ENCODE measurements around the gene RPAP2.
"Not testable (repeated sequence)": the region's sequence is repeated elsewhere in the genome, so short reads cannot be mapped to it uniquely, and the experiment has no call there.

The RPAP2 gene

GRCh38 chr1:92376345-92376744 lies 77.5 kb downstream of the RPAP2 start:
- no peak for DNase-seq (ENCODE audit: low read depth)

GRCh38 chr1:92377991-92378390 lies 79.1 kb downstream of the RPAP2 start:
- DNase-seq (ENCODE audit: low read depth), result not testable (repeated sequence)

- no peak for DNase-seq (ENCODE audit: low read depth)
Observed at GRCh38 chr1:92380867-92381266, 82.0 kb downstream of the RPAP2 start.

DNA sequence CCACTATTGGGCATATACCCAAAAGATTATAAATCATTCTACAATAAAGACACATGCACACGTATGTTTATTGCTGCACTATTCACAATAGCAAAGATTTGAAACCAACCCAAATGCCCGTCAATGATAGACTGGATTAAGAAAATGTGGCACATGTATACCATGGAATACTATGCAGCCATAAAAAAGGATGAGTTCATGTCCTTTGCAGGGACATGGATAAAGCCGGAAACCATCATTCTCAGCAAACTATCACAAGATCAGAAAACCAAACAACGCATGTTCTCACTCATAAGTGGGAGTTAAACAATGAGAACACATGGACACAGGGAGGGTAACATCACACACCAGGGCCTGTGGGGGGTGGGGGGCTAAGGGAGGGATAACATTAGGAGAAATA lies 95.1 kb downstream of the RPAP2 start:
- DNase-seq (ENCODE audit: low read depth), result not testable (repeated sequence)

DNA sequence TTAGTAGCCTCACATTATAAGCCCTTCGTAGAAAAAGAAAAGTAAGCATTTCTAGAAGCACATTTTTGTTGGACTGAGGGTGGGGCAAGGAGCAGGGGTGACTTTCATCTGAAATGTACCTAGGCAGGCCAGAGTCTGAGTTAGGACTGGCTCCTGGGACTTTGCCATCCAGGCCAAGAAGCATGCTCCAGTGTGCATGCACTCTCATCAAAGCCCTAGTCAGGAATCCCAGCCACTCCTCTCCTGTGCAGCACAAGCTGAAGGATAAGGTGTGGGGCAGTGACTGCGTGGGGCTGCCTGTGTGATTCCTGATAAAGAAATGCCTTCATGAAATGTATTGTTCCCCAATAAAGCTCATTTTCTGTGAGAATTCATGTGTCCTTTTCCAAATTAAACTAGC lies 99.7 kb downstream of the RPAP2 start:
- DNase-seq (ENCODE audit: low read depth), result no peak

GRCh38 chr1:92399076-92399475 lies 100.2 kb downstream of the RPAP2 start:
- DNase-seq (ENCODE audit: low read depth), result no peak

- no peak for DNase-seq (ENCODE audit: low read depth)
Observed at GRCh38 chr1:92404661-92405060, 105.8 kb downstream of the RPAP2 start.

DNA sequence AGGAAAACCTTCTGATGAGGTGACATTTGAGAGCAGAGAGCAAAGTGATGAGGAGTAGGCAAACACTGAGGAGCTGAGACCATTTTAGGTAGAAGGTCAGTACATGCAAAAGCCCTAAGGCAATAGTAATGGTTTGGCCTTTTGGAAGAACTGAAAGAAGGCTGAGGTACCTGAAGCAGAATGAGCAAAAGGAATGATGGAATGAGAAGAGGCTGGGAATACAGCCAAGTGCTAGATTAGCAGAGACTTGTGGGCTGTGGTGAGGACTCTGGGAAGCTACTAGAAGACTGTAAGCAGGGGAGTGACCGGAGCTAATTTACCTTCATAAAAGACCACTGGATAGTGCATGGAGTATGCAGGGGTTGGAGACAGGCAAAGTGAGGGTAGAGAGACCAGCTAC lies 110.0 kb downstream of the RPAP2 start:
- DNase-seq (ENCODE audit: low read depth), result no peak

GRCh38 chr1:92409946-92410549 lies 111.2 kb downstream of the RPAP2 start:
- DNase-seq (ENCODE audit: low read depth), result no peak

- peak; percentile 7 for DNase-seq (ENCODE audit: low read depth)
Observed at GRCh38 chr1:92410706-92411105, 111.8 kb downstream of the RPAP2 start.

DNA sequence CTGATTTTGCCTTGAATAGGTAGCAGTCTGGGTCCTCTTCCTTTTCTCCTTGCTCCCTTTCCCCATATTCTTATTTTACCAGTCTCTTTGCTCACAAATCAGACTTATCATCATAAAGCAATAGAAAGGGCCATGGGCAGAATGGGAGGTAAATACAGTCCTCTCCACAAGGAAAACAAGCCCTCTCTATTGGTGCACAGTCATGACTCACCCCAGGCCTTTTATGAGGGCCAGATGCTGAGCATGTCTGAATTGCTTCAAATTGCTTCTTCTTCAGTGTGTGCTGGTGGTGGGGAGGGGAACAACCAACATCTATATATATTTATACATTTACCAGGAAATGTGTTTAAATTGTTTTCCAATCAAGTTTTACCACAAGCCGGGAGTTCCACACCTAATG lies 112.7 kb downstream of the RPAP2 start:
- DNase-seq (ENCODE audit: low read depth), result no peak

DNA sequence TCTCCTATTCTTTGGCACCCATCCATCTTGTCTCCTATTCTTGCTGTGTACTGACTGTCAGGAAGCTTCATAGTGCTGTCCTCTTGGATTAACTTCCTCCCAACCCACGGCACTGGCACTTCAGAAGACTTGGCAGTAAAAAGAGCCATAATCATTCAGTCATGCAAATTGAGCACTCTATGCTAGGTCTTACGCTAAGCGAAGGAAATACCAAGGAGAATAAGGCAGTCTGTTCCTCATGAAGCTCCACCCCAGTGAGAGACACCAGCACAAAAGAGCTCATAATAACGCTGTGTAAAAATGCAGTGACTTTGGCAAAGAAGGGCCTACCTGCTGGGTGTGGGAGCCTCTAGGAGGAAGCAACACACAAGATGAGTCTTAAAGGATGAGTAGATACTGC lies 120.8 kb downstream of the RPAP2 start:
- DNase-seq (ENCODE audit: low read depth), result no peak

- DNase-seq (ENCODE audit: low read depth), result no peak
Observed at GRCh38 chr1:92424381-92424780, 125.5 kb downstream of the RPAP2 start.

- DNase-seq (ENCODE audit: low read depth), result no peak
Observed at GRCh38 chr1:92425617-92426016, 126.8 kb downstream of the RPAP2 start.

DNA sequence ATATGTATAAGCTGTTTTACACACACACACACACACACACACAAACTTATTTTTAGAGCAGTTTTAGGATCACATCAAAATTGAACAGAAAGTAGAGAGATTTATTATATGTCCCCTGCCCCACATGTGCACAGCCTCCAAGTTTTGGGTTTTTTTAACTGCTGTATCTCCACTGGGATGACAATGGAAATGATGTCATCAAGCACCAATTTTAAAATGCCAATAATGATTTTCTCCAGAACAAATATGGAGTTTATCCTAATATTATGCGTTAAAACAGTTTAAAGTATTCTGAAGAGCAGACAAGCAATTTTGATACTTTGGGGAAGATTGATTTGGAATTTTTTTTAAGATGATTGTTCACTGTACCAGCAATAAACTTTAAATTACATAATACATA lies 131.2 kb downstream of the RPAP2 start:
- DNase-seq (ENCODE audit: low read depth), result no peak

DNA sequence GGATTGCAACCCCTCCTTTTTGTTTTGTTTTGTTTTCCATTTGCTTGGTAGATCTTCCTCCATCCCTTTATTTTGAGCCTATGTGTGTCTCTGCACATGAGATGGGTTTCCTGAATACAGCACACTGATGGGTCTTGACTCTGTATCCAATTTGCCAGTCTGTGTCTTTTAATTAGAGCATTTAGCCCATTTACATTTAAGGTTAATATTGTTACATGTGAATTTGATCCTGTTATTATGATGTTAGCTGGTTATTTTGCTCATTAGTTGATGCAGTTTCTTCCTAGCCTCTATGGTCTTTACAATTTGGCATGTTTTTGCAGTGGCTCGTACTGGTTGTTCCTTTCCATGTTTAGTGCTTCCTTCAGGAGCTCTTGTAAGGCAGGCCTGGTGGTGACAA lies 135.7 kb downstream of the RPAP2 start:
- DNase-seq (ENCODE audit: low read depth), result not testable (repeated sequence)

DNA sequence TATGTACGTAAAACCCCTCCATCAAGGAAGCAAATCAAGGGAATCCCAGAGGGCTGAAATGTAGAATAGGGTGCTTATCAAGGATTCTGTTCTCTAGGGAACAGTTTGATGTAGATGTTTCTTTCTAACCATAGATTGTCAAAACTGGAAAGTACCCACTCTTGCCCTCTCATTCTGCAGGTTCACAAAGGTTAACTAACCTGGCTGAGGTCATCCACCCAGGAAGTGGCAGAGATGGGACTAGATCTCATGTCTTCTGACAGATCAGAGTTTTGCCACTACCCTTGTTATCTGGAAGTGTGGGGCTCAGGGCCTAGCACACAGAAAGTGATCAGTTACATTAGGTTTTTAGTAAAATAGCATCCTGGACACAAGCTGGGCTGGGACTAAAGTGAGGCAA lies 140.4 kb downstream of the RPAP2 start:
- no peak for DNase-seq (ENCODE audit: low read depth)

- DNase-seq (ENCODE audit: low read depth), result no peak
Observed at GRCh38 chr1:92441316-92441696, 142.4 kb downstream of the RPAP2 start.

GRCh38 chr1:92441697-92442342 lies 143.0 kb downstream of the RPAP2 start:
- no peak for DNase-seq (ENCODE audit: low read depth)

- no peak for DNase-seq (ENCODE audit: low read depth)
Observed at GRCh38 chr1:92442351-92442750, 143.5 kb downstream of the RPAP2 start.

DNA sequence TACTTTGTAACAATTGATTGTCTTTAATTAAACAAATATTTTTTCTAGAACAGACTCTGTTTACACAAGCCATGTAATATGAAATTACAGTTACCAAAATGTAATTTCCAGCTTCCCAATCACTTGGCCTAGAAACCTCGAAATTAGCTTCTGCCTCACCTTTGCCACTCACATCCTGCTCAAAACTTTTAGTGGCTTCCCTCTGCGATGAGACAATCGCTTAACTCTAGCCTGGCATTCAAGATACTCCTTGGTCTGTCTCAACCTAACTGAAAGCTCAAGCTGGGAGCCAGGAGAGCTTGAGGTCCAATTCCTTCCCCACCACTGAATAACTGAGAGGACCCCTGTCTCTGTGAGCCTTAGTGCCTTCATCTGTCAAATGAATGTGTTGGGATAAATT lies 145.0 kb downstream of the RPAP2 start:
- no peak for DNase-seq (ENCODE audit: low read depth)

DNA sequence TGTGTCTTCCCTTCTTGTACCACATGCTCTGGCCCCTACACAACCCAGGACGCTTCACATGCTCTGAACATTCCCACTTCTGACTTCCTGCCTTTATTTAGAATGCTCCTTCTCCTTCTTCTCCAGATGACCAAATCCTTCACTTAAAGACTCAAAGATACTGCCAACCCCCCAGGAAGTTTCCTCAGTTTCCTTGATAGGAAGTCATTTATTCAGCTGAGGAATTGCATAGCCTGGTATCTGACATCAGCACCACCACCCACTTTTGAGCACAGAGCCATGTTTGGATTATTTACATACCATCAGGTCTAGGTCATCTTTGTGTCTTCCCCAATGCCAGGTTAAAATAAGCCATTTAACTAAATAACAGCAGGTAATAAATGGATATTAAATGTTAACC lies 145.5 kb downstream of the RPAP2 start:
- DNase-seq (ENCODE audit: low read depth), result no peak

GRCh38 chr1:92445865-92446264 lies 147.0 kb downstream of the RPAP2 start:
- DNase-seq (ENCODE audit: low read depth), result no peak

- no peak for DNase-seq (ENCODE audit: low read depth)
Observed at GRCh38 chr1:92446546-92446945, 147.7 kb downstream of the RPAP2 start.

All from stimulated activated CD8-positive, alpha-beta memory T cell treated with anti-CD3 and anti-CD28 coated beads, Interleukin-12 subunit alpha, Interleukin-12 subunit beta, amount 100 ng/mL, for 1 hour (primary cell).